GM10847 (cell line): Measurements from ENCODE around the gene GADD45A.

Experiments used
- POLR2A ChIP-seq: IDR thresholded peaks from 2 replicates; pipeline ENCODE4 v1.6.1; 2011; ENCODE audit not compliant: insufficient read length; ENCODE audit errors: extremely low read depth

GADD45A gene

DNA sequence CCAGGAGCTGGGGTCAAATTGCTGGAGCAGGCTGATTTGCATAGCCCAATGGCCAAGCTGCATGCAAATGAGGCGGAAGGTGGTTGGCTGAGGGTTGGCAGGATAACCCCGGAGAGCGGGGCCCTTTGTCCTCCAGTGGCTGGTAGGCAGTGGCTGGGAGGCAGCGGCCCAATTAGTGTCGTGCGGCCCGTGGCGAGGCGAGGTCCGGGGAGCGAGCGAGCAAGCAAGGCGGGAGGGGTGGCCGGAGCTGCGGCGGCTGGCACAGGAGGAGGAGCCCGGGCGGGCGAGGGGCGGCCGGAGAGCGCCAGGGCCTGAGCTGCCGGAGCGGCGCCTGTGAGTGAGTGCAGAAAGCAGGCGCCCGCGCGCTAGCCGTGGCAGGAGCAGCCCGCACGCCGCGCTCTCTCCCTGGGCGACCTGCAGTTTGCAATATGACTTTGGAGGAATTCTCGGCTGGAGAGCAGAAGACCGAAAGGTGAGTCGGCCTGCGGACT is at the start of gene GADD45A:
Gene GADD45A (plus strand): TSS at position 135 of the 491 bp plus-strand sequence. CDS start 294 bp downstream, at position 429.
- TF ChIP-seq POLR2A, result peak; percentile 100

DNA sequence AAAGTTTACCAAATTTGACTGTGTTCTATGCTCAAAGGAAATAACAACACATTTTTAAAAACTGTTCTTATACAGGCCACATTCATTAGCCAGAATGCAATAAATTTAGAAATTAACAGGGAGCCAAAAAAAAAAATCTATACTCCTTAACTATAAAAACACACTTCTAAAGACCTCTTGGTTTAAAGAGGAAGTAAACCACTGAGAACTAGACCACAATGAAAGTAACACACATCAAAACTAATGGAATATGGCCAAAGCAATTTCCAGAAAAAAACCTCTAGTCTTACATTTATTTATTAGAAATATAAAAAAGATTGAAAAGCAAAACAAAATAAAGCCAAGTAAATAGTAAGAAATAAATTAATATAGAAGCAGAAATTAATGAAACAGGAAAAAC is 48.9 kb upstream of the GADD45A start:
- TF ChIP-seq POLR2A, result no peak

DNA sequence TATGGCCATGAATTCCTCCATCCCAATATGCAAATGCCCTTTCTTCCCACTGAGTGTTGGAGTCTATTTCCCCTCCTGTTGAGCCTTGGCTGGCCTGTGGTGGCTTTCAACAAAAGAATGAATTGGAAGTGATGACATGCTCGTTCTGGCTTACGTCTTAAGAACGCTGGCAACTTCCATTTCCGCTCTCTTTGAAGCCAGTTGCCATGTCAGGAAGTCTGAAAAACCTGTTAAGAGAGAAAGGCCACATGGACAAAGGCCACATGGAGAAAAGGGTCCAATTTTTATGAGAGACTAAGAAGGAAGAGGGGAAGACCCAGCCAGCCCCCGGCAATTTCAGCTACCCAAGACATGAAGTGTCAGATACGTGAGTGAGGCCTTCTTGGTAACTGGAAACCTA is 45.6 kb upstream of the GADD45A start:
- TF ChIP-seq POLR2A, result no peak

- TF ChIP-seq POLR2A, result no peak
These were observed 42.4 kb upstream of the GADD45A start for GRCh38 chr1:67642629-67643028.

GRCh38 chr1:67644566-67644965 is 40.4 kb upstream of the GADD45A start:
- TF ChIP-seq POLR2A, result no peak

GRCh38 chr1:67645495-67646144 is 39.4 kb upstream of the GADD45A start:
- no peak for TF ChIP-seq POLR2A

DNA sequence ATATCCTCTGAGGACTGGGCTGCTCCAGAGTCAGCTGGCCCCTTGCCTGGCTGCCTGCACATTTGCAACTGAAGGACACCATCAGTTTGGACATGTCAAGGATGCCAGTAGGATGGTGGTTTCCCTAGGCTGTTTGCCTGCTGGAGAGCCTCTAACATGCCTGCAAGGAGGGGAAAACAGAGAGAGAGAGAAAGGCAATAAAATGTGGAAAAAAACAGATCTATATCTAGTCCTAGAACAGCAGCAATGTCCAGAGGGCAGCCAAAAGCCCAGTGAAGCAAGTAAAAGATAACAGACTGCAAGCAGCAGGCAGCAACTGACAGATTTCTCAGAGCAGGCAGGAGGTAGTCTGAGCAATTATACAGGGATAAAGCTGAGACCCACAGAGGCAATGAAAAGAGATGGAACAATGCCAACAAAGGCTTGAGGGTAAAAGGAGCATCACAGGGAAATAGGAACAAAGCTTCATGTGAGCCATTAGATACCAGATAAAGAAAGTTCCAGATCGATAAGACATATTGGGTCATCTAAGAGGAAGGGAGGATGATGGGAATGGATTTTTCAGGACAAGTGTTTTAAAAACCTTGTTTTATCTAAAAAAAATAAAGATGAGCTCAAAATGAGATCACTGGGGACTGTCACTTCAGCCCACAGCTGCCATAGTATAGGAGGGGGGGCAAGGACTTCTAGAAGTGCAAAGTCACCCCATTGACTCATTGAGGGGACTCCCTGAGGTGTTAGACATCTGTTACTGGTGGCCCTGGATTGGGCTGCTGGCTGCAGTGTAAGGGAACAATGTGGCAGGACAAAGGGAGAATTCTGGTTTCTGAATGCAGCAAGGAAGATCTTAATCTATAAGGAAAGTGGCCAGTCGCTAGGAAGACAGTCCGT is 38.6 kb upstream of the GADD45A start:
- TF ChIP-seq POLR2A, result no peak

DNA sequence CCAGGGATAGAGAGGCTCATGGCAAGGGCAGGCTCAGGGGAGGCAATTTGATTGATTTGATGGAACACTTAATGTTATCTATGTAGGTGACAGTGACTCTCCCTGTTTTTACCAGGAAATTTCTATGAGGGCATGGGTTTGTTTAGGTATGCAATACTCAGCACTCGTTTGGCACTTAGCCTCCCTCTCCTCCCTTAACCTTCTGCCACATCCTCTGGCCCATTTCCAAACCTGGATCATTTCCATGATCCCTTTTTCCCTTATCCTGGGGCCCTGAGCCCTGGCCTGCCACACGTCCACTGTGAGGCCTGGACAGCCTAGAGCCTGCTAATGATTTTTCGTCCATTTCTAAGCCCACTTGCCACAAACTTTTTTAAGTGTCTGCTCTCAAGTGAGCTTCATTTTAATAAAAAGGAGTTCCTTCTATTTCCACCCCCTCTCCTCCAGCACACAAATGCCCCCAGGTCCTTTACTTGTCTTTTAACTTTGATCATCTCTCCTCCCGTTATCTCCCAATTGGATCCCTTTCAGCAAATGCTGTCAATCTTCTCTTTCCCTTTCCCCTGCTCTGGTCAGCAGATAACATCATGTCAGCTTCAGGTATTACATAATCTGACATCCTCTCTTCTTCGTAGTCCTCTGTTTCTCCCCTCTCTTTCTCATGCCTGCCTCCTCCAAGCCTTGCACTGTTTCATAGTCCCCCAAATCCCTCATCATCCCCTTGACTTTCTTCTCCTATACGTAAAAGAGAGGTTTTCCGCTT is 37.8 kb upstream of the GADD45A start:
- TF ChIP-seq POLR2A, result no peak

DNA sequence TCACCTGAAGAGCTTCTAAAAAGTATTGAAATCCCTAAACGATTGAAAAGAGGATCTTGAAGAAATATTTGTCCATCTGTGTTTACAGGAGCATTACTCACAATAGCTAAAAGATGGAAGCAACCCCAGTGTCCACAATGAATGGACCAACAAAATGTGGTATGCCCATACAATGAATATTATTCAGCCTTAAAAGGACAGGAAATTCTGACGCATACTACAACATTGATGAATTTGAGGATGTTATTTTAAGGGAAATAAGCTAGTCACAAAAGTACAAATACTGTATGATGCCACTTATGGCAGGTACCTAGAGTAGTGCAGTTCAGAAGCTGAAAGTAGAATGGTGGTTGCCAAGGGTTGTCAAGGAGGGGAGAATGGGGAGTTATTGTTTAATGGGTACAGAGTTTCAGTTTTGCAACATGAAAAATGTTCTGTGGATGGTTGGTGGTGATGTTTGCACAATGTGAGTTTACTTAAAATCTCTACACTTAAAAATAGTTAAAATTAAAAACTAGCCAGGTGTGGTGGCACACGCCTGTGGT is 37.1 kb upstream of the GADD45A start:
- TF ChIP-seq POLR2A, result no peak

- no peak for TF ChIP-seq POLR2A
These were observed 36.2 kb upstream of the GADD45A start for GRCh38 chr1:67648582-67649326.

GRCh38 chr1:67650061-67650460 is 34.9 kb upstream of the GADD45A start:
- no peak for TF ChIP-seq POLR2A

DNA sequence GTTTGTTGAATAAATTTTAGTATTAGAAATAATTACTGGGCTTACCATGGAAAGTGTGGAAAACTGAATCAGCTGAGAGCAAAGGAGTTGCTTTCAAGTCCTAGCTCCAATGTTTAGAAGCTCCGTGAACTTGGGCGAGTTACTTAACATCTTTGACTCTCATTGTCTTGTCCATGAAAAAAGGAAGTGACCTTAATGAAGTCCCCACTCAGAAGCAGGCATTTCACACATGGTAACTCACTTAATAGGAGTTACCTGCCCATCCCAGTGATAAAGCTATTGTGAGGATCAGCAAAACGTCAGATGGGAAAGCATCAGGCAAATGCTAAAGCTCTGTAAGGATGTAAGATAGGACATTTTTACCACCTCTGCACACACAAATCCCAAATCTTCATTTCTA is 34.0 kb upstream of the GADD45A start:
- TF ChIP-seq POLR2A, result no peak

- TF ChIP-seq POLR2A, result no peak
These were observed 32.2 kb upstream of the GADD45A start for GRCh38 chr1:67652800-67653199.

GRCh38 chr1:67653304-67653703 is 31.7 kb upstream of the GADD45A start:
- no peak for TF ChIP-seq POLR2A

DNA sequence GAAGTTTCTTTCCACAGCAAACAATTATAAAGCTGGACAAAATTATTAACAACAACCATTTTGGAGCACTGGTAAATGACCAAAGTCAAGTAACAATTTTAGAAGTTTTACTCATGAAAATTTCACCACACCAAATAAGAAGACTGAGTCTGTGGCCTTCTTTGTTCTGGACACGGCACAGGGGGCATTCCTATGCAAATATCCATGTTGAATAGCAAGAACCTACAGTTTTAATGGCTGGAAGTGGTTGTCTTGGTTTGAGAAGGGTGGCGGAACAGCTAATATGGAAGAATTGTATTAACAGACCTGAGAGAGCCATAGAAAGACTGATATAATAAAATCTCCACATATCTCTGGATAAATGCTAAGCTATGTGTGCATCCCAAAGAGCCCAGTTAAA is 29.4 kb upstream of the GADD45A start:
- TF ChIP-seq POLR2A, result no peak

GRCh38 chr1:67659229-67659628 is 25.8 kb upstream of the GADD45A start:
- no peak for TF ChIP-seq POLR2A
